ENCODE measurements around the gene DLGAP1. TPM values are rescaled to one million over a fixed set of nuclear protein-coding genes. Genes with fewer than 3 reads are reported as not detected.

The DLGAP1 gene
- total and polyA plus RNA-seq, 2 of the 13 experiments (the other 11 are each of a cell fraction or from before 2014, with no cell fraction given) = 0.01 TPM; not detected in 1

- no peak for TF ChIP-seq ZBTB40 (IDR thresholded peaks at IDR 0.05)
- TF ChIP-seq ZBTB40 (CRISPR knock-in tag; IDR thresholded peaks at IDR 0.05) = no peak
- TF ChIP-seq HNF1A (IDR thresholded peaks at IDR 0.05; ENCODE audit: low read depth) = no peak
- no peak for TF ChIP-seq HNF1A (CRISPR knock-in tag; IDR thresholded peaks at IDR 0.05; ENCODE audit: borderline replicate concordance)
- no peak for TF ChIP-seq POGZ (CRISPR knock-in tag; IDR thresholded peaks at IDR 0.05)
Observed at GRCh38 chr18:3821524-3821923, 633.6 kb downstream of the DLGAP1 start (continued).

All from HepG2 (cell line).